SKM-1 treated with dmso at 0.1 percent for 144 hours (cell line): ENCODE measurements around the gene WDR86.

Source experiments
- DNase-seq: peaks from one replicate; lab custom pipeline; 2025; ENCODE audit not compliant: unreplicated experiment; lab: John Stamatoyannopoulos, UW

WDR86 gene

DNA sequence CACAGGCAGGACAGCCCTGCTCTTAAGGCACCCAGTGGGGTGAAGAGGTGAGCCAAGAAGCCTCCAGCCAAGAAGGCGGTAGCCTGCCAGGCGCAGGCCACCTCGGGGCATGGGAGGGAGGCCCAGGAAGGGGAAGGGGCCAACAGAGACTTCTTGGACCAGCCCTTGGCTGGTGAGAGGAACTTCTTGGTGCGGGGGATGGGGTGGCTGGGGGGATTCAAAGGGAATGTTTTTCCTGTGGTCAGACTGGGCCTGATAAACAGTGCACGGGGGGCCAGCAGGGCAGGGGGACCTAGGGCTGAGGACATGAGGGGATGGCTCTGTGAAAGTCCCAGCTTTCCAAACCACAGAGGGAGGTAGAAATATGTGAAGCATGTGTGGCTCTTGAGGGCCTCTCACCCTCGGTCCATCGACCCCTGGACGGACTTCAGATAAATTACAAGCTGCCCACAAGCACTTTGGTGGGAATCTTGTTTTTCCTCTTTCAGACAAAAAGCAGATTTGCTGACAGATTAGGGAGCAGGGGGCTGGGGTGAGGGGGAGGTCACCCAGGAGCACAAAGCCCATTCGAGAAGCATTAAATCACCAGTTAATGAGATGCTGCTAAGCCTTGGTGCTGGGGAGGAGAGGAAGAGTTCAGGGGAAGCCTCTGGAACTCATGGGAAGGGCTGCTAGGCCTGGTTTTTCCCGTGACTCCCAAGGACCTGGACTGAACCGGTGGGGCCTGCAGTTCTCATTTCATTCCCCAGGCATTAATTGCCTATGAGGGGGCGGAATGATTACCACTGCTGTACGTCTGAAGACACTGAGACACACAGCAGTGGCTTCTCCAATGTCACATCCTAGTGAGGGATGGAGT lies 18.8 kb upstream of the WDR86 start:
- no peak for DNase-seq

DNA sequence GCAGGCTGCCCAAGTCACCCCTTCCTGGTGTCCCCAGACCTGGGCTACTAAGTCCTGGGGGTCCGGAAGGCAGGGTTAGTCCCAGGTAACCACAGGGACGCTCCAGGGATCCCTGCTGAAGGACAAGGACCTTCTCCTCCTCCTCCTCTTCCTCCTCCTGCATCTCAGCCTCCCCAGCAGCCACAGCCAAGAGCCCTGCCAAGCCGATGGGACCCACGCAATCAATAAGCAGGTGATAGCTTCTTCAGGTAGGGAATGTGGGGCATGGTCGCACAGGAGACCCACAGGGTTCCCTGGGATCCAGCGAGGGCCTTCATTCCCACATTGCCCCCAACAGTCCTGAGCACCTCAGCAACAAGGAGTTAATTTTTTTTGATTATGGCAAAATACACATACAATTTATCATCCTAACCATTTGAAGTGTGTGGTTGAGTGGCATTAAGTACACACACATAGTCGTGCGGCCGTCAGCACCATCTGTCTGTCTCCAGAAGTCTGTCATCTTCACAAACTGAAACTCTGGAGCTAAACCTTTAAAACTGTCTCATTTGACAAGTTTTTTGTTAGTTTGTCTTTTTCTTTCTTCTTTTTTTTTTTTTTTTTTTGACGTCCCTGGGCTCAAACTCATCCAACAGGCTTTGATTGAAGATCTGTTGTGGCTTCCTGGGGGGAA lies 18.0 kb upstream of the WDR86 start:
- no peak for DNase-seq

DNA sequence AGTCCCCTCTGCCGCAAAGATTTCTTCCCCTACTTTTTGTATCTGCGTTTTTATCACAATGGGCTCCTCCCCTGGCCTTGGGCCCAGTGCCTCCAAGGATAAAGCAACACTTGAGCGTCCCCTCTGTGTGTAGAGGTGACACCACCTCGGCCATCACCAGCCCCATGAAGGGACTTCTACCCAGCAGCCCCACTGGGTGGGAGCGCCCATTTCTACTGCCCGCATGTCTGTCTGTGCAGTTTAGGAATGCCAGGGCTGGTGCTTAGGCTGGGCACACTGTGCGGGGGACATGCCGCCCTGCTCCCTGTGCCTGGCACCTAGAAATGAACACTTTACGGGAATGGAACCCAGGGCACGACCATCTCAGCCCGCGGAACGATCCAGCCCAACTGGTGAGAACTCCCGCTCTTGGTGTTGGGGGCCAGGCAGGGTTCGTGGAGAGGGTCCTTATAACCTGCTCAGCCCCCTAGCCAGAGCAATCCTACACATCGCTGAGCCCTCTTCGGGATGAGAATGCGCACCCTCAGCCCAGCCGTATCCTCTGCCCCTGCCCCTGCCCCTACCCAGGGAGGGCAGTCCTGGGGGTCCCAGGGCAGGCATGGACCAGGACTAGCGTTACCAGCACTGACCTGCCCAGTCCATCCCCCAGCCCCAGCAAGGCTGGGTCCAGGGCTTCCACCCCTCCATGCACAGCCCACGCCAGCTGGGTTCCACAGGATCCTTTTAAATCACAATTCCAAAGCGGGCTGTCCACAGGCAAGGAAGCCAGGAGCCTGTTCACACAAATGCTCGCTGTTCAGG lies 17.3 kb upstream of the WDR86 start:
- DNase-seq = no peak

DNA sequence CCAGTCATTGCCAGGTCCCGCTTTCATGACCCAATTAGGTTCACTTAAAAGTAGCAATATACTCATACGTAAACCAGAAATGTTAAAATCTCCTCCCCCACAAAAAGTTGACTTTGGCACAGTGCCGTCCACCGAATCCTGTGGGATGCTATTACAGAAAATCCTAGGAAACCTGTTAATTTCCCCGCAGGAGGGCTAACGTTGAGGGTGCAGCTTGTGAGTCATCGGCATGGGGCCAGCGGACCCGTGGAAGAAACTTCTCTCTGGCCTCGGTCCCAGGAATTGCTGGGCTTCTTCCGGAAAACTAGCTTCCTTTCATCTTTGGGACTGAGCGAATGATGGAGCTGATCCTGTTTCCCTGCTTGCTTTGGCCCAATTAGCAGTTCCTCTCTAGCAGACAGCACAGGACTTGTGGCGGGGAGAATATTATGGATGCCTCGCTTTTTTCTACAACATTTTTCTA lies 16.6 kb upstream of the WDR86 start:
- DNase-seq = no peak

DNA sequence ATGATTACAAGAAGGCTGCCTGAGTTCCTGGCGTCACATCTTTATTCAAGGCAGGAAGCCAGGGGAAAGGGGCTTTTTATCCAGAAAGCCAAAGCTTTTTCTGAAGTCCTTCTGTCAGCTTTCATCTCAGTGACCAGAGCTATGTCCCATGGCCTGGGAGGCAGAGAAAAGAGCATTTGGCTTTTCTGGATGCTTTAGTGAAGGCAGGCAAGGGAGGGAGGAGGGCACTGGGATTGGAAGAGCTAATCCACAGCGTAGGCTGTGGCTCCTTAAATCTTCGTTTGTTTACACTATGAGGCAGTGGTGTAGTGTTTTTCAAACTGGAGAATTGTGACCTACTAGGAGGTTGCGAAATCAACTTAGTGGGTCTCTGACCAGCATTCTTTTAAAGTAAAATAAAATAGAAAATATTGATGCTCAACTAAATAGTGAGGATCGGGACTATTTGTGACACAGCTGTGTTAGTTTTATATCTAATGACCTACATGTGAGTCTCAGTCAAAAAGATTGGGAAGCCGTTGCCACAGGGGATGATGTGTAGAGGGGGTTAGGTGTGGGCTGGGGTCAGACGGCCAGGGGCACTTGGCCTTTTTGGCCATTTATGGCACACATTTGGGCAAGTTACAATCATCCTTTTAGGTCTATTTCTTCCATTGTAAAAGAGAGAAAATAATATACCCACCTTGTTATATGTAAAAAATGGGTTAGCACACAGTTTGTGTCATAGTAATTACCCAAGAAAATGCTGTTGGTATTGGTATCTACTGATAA lies 16.0 kb upstream of the WDR86 start:
- DNase-seq = no peak

DNA sequence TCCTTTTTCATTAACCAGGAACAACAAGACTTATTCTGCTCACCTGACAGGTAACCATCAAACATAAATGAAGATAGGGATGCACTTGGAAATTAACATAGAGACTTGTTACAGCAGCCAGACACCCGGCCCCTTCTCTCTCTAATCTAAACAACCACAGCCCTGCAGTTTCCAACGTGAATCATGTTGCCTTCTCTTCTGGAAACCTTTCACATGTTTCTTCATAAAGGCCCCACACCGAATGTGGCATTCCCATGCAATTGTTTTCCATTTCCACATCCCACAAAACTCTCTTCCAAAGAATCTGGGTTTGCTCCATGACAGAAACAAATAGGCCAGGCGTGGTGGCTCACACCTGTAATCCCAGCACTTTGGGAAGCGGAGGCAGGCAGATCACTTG lies 15.0 kb upstream of the WDR86 start:
- no peak for DNase-seq

DNA sequence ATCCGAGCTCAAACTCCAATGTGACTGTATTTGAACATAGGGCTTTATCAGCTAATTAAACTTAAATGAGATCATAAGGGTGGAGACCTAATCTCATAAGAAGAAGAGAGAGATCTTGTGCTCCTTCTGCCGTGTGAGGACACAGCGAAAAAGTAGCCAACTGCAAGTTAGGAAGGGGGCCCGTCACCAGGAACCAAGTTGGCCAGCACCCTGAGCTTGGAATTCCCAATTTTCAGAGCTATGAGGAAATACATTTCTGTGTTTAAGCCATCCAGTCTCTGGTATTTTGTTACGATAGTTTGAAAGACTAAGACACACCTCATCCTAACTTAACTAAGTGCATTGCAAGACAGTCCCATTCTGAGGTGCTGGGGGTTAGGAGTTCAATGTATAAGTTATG lies 14.1 kb upstream of the WDR86 start:
- DNase-seq = no peak

DNA sequence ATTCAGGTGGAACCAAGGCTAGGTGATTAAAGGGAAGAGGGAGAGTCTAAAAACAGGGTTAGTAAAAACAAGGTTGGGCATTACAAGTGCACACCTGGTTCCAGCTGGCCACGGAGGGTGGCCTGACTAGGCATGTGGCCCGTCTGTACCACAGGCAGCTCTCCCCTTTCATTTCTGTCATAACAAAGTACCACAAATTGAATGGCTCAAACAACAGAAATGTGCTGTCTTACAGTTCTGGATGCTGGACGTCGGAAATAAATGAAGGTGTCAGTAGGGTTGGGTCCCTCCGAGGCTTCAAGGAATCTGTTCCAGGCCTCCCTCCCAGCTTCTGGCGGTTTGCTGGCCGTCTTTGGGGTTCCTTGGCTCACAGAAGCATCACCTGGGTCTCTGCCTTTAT lies 13.4 kb upstream of the WDR86 start:
- DNase-seq = no peak

DNA sequence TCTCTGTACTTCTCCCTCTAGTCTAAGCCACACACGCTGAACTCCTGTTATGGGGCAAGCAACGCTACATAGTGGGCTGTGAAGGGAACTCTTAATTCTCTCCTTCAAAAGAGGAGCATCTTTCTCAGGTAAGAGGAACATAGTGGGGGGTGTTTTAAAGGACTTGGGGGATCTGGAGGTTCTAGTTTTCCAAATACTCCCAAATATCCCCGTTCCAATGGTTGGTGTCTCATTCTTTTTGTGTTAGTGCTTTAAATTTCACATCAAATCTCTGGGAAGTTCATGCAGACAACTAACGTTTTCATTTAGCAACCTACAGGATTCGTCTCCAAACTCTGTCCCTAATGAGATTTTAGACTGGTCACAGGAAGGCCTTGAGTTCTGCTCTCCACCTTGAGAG lies 12.4 kb upstream of the WDR86 start:
- DNase-seq = no peak

DNA sequence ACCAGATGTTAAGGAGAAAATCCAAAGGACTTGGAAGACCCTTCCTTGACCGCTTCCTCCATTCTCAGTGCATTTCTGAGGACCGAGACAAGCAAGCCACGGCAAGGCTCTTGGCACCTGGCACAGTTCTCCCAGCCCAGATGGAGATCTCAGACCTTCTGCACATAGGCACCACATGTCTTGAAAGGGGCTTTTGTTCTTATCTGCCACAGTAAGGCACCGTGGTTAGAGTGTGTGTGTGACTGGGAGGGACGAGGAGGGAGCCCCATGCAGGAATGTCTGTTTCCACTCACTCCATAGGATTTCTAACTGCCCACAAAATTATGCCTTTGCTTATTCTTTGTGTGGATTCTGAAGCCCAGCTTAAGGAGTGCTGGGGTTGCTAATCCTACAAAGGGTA lies 10.3 kb upstream of the WDR86 start:
- DNase-seq = no peak

DNA sequence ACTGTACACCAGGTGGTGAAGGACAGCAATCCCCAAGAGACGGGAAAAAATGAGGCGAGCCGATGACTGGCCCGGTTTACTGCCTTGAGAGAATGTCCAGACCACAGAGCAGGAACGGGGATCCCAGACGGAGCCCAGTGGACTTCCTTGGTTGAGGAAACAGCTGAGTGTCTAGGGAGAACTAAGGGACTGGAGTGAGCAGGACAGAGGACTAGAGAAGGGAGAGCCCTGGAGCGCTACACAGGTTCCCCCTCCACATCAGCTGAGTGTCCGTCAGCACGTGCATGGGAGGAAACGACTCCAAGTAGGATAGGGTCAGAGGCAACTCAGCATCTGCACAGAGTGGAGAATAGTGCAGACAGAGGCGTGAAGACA lies 7.1 kb upstream of the WDR86 start:
- DNase-seq = no peak

DNA sequence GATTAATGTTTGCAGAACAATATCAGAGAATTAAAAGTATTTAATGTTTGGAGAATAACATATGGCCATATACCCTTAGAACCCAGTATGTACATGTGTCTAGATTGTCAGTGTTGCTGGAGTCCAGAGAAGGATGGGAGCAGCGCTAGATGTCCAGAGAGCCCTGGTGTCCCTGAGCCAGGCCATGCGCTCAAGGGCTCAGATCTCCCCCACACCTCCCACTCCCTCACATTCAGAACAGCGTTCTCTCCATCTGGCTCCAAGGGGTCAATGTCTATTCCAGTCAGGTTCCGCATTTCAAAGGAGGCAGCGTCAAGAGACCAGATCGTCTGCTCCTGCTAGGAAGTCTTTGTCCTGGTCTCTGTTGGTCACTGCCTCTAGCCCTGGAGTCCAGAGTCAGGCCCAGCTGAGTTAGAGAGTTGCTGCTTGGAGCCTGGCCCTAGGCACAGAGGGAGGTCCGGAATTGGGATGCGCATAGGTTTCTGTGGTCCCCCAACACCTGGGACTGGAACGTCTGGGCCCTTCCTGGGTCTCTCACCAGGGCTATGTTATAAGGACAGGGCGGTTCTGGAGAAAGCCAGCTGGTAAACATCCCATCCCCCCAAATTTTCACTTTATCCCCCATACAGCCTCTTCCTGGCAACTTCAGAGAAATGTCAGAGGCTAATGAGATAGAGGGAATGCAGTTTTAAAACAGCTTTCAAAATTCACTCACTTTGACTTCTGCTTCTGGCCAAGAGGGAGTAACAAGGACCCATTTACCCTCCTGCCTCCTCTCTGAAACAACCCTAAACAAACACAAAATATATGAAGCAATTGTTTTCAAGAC lies 6.5 kb upstream of the WDR86 start:
- no peak for DNase-seq

DNA sequence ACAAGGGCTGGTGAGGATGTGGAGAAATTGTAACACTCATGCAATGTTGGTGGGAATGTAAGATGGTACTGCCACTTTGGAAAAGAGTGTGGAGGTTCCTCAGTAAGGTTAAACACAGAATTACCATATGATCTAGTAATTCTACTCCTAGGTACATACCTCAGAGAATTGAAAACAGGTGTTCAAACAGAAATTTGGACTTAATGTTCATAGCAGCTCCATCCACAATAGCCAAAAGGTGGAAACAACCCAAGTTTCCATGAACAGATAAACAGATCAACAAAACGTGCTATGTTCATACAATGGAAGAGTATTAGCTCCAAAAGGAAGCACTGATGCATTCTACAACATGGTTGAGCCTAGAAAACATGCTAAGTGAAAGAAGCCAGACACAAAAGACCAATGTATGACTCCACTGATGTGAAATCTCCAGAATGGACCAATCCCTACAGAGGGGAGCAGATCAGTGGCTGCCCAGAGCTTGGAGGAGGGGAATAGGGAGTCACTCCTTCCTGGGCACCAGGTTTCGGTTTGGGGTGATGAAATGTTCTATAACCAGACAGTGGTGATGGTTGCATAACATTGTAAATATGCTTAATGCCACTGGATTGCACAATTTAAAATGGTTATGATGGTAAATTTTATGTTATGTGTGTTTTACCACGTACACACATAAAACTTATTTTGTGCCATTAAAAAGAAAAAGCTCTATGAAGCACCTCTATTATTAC lies 5.7 kb upstream of the WDR86 start:
- DNase-seq = peak; percentile 71

DNA sequence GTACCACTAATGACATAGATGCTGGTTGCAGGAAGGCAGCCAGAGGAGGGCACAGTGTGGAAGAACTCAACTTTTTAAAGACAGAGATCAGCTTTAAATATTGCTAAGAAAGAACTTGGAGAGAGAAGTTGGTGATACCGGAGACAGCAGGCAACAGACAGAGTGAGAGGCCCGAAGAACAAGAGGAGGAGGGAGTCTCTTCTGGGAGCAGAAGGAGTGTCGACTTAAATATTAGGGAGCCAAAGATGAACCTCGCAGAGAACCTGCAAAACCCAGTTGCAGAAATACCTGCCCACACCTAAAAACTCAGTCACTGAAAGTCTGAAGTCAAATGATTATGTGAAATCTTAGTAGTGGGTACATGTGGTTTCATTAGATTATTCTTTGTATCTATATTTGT lies 3.4 kb upstream of the WDR86 start:
- DNase-seq = no peak

DNA sequence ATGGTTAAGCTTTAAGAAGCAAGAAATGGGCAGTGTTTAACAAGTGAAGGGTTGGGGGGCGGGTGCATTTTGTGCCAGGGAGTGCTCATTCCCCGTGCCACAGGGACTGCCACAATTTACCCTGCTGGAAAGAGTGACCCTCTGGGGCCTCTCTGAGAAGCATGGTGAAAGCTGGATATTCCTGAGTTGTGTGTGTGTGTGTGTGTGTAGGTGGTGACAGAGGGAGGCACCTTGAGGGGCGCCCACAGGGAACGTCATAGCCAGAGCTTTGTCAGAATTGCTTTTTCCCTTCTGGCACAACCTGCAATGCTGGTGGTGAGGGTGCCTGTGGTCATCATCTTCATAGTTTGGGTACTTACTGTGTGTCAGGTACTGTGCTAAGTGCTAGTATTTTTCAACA lies 2.5 kb upstream of the WDR86 start:
- no peak for DNase-seq

DNA sequence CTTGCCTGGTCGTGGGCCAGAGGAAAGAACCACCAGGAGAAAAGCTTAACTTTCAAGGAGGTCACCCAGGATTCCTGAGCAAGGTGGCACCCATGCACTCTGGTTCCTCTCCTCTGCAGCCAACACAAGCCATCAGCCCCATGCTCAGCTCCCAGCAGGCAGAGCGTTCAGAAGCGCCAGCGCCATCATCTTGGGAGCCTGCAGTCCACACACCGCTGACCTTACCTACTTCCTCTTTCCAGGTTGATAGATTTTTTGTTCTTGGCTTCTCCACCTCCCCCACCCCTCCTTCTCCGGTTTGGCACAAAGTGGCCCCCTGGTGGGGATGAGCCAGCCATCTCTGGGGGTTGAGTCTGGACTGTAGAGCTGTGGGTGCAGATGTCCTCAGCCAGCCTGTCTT lies 1.7 kb upstream of the WDR86 start:
- peak; percentile 61 for DNase-seq

DNA sequence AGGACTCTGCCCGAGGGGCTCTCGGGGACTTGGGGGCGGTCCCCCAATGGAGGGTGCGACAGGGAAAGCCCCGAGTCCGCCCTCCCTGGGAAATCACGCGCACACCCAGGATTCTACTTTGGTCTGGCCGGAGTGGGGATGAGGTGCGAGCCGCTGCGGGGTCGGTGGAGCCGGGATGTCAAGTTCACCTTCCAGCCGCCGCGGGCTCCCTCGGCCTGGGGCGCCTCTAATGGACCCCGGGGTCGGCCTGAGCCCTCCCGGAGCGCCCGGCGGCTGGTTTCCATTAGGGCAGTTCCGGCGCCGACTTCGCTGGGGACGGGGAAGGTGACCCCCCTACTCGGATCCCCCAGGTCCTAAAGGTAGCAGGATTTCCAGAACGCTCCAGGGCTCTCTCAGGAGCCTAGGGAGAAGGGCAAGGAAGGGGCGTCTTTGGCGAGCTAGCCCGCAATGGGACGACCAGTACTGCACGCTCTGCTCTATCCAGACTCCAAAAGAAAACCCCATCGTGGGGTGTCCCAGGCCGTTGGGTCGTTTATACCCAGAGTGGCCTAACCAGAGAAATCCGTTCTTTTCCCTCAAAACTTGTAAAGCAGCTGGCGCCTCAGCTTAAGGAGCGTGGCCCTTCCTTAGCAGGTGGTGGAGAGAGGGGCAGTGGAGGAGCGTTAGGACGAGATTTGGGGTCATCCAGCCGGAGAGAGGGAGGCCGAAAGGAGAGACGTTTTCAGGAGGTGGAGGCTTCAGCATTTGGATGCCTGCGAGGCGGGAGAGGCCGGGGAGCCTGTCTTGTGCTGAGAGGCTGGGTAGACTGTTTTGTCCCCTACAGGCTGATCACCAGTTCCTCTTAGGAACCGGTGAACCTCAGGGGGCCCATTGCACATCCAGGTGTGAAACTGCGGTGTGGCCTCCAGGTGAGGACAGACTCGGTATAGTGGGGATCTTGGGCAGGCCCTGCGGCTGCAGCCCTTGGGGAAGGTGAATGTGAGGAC lies 860 bp upstream of the WDR86 start:
- DNase-seq = no peak
